Lower lobe of right lung (tissue), 2 donors: Measurements from ENCODE around the gene MGAT5. TPM values are rescaled to one million over a fixed set of nuclear protein-coding genes. Genes with fewer than 3 reads are reported as not detected.
A peak's percentile ranks its signal among the peaks of the same experiment; 100 is the strongest.

ENCODE experiments used
- ATAC-seq, 2 donors: fragments of 200-7000 bp; cut with Tn5 transposase; one replicate each; pipeline ENCODE4 v1.9.1; 2020 to 2022; ENCODE audit warnings: mild to moderate bottlenecking in 2 of 2, moderate library complexity in 2 of 2
- DNase-seq: peaks from one replicate; pipeline ENCODE4 v3.0.0-alpha.2; 2020
- H3K27ac ChIP-seq: fragments of 200-600 bp; one replicate; pipeline ENCODE4 v1.8.0; 2022
- H3K27me3 ChIP-seq: fragments of 200-600 bp; one replicate; pipeline ENCODE4 v1.8.0; 2022; ENCODE audit warnings: low read depth
- H3K36me3 ChIP-seq: fragments of 200-600 bp; one replicate; pipeline ENCODE4 v1.8.0; 2022; ENCODE audit warnings: mild to moderate bottlenecking
- H3K4me1 ChIP-seq: fragments of 200-600 bp; one replicate; pipeline ENCODE4 v1.8.0; 2022
- H3K4me3 ChIP-seq: fragments of 200-600 bp; one replicate; pipeline ENCODE4 v1.8.0; 2022; ENCODE audit warnings: mild to moderate bottlenecking
- H3K9me3 ChIP-seq: fragments of 200-600 bp; one replicate; pipeline ENCODE4 v1.8.0; 2022
- intact Hi-C: fragments of 100-400 bp; cut with DNase I; formaldehyde crosslinking; loops from one replicate; pipeline ENCODE4 v1.11.0; 2022
- total RNA-seq: library from RNA; stranded (reverse); fragmentation: NEBNext Ultra II Directional; extraction: Animal tissue kit (Norgen Biotek cat#: 25700); gene quantifications from one replicate; pipeline ENCODE4 v1.2.1, GENCODE V29; 2021
- TF ChIP-seq, protein P1 (sequence below): fragments of 200-600 bp; IDR thresholded peaks from one replicate; pipeline ENCODE4 v1.8.0; 2022; ENCODE audit warnings: antibody characterized with exemption, mild to moderate bottlenecking
- donor health status: DM: no; HTN: yes; CAD: no; lungs with severe emphysema.

Gene MGAT5
- total RNA-seq, 1 donor from 2014 or later = 61.7 TPM

- Histone ChIP-seq H3K27me3 (no peaks in the 10 kb centered on the region), H3K4me1 (peaks cover under 1% of the 10 kb centered on the region), H3K9me3 (no peaks in the 10 kb centered on the region), H3K27ac (no peak overlapping the region), H3K4me3 (no peak overlapping the region), H3K36me3 (no peaks in the 10 kb centered on the region)
- DNase-seq (no peak), ATAC-seq (no peak)
- intact Hi-C loops = no loop called here
- TF ChIP-seq, protein P1, sequence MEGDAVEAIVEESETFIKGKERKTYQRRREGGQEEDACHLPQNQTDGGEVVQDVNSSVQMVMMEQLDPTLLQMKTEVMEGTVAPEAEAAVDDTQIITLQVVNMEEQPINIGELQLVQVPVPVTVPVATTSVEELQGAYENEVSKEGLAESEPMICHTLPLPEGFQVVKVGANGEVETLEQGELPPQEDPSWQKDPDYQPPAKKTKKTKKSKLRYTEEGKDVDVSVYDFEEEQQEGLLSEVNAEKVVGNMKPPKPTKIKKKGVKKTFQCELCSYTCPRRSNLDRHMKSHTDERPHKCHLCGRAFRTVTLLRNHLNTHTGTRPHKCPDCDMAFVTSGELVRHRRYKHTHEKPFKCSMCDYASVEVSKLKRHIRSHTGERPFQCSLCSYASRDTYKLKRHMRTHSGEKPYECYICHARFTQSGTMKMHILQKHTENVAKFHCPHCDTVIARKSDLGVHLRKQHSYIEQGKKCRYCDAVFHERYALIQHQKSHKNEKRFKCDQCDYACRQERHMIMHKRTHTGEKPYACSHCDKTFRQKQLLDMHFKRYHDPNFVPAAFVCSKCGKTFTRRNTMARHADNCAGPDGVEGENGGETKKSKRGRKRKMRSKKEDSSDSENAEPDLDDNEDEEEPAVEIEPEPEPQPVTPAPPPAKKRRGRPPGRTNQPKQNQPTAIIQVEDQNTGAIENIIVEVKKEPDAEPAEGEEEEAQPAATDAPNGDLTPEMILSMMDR = no peak
These were observed 141.9 kb downstream of the MGAT5 start for GRCh38 chr2:134395779-134396178.

DNA sequence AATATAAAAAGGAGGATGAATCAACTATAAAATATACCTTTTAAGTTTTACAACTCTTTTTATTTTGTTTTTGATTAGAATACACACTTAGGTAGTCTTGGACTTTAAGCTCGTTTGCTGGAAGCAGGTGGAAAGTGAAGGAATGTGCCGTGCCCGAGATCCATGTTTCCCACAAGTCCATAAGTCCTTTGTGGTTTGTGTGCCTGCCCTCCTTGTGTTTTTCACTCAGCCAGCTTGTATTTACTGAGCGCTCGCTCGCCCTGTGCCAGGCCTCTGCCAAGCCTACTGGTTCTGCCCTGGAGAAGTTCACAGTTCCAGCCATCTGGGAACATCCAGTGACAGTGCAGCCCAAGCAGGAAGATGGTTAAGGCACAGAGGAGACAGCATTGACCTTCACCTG lies 142.6 kb downstream of the MGAT5 start:
- Histone ChIP-seq H3K27ac (no peak overlapping the region), H3K4me3 (no peak overlapping the region), H3K9me3 (no peaks in the 10 kb centered on the region), H3K4me1 (peaks cover 6% of the 10 kb centered on the region), H3K36me3 (no peaks in the 10 kb centered on the region), H3K27me3 (no peaks in the 10 kb centered on the region)
- ATAC-seq (peak in 1 of 2 donors; percentile 48), DNase-seq (no peak)
- TF ChIP-seq, protein P1 = no peak
- intact Hi-C loops = no loop called here

- peak in 1 of 2 donors; percentile 8 for ATAC-seq
- Histone ChIP-seq H3K36me3 (no peaks in the 10 kb centered on the region), H3K4me3 (no peak overlapping the region), H3K27ac (no peak overlapping the region), H3K4me1 (peaks cover 10% of the 10 kb centered on the region), H3K9me3 (no peaks in the 10 kb centered on the region), H3K27me3 (no peaks in the 10 kb centered on the region)
- no peak for DNase-seq
- TF ChIP-seq, protein P1 = no peak
- intact Hi-C loops = no loop called here
These were observed 143.4 kb downstream of the MGAT5 start for GRCh38 chr2:134397146-134397896.

DNA sequence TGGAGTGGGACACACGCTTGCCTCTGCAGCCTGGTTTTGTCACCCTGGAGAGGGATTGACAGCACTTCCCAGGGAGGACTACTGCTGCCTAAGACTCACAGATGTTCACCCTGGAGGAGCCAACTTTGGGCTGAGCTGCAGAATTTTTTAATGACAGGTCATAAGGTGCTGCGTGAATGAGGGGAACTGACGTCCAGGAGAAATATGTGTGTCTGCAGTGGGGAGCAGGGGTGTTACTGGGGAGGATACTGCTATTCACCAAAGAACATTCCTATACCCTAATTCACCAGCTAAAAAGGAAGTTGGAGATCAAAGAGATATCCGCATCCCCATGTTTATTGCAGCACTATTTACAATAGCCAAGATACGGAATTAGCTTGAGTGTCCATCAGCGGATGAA lies 144.4 kb downstream of the MGAT5 start:
- no peak for ATAC-seq
- Histone ChIP-seq H3K4me3 (no peak overlapping the region), H3K4me1 (peaks cover 15% of the 10 kb centered on the region), H3K27ac (no peak overlapping the region), H3K27me3 (no peaks in the 10 kb centered on the region), H3K9me3 (no peaks in the 10 kb centered on the region), H3K36me3 (peaks cover 5% of the 10 kb centered on the region)
- intact Hi-C loops = no loop called here
- TF ChIP-seq, protein P1 = no peak
- no peak for DNase-seq

GRCh38 chr2:134399096-134399495 lies 145.2 kb downstream of the MGAT5 start:
- DNase-seq (no peak), ATAC-seq (no peak)
- Histone ChIP-seq H3K4me3 (no peak overlapping the region), H3K36me3 (peaks cover 12% of the 10 kb centered on the region), H3K27ac (no peak overlapping the region), H3K9me3 (no peaks in the 10 kb centered on the region), H3K4me1 (peaks cover 15% of the 10 kb centered on the region), H3K27me3 (no peaks in the 10 kb centered on the region)
- TF ChIP-seq, protein P1 = no peak
- intact Hi-C loops = no loop called here
